SK-N-SH treated with all-trans-retinoic acid at 6 μM for 48 hours (cell line): Measurements from ENCODE around the gene GSTM3.

Experiments
- ARNTL ChIP-seq: fragments of 450-650 bp; formaldehyde crosslinking; IDR thresholded peaks from 2 replicates; pipeline ENCODE4 v1.5.0; 2020; ENCODE audit warnings: low read depth, mild to moderate bottlenecking, moderate library complexity, borderline replicate concordance
- BACH2 ChIP-seq: fragments of 250-450 bp; sonication (Bioruptor Pico); IDR thresholded peaks from 2 replicates; pipeline ENCODE4 v1.9.0; 2021; ENCODE audit warnings: mild to moderate bottlenecking, borderline replicate concordance
- CREB5 ChIP-seq: fragments of 250-450 bp; sonication (Bioruptor Pico); IDR thresholded peaks from 2 replicates; pipeline ENCODE4 v1.5.1; 2020; ENCODE audit warnings: low read depth, mild to moderate bottlenecking, moderate library complexity
- GLIS3 ChIP-seq: fragments of 250-450 bp; sonication (Bioruptor Pico); IDR thresholded peaks from 2 replicates; pipeline ENCODE4 v1.5.0; 2020; ENCODE audit warnings: mild to moderate bottlenecking, moderate library complexity
- OSR1 ChIP-seq: fragments of 250-450 bp; sonication (Bioruptor Pico); IDR thresholded peaks from 2 replicates; pipeline ENCODE4 v1.8.0; 2022; ENCODE audit warnings: moderate library complexity, mild to moderate bottlenecking, inconsistent platforms
- RARB ChIP-seq: fragments of 250-450 bp; sonication (Bioruptor Pico); IDR thresholded peaks from 2 replicates; pipeline ENCODE4 v1.8.0; 2021; ENCODE audit warnings: mild to moderate bottlenecking, moderate library complexity
- SNAI2 ChIP-seq: fragments of 250-450 bp; sonication (Bioruptor Pico); IDR thresholded peaks from 2 replicates; pipeline ENCODE4 v1.5.0; 2020; ENCODE audit warnings: mild to moderate bottlenecking, moderate library complexity
- TCF4 ChIP-seq: fragments of 250-450 bp; sonication (Bioruptor Pico); IDR thresholded peaks from 2 replicates; pipeline ENCODE4 v1.8.0; 2021; ENCODE audit warnings: mild to moderate bottlenecking, moderate library complexity, borderline replicate concordance
- ZFP30 ChIP-seq: fragments of 450-650 bp; formaldehyde crosslinking; IDR thresholded peaks from 2 replicates; pipeline ENCODE4 v1.5.0; 2022; ENCODE audit warnings: mild to moderate bottlenecking, moderate library complexity
- ZNF565 ChIP-seq: fragments of 450-650 bp; formaldehyde crosslinking; conservative IDR thresholded peaks from 2 replicates; pipeline ENCODE4 v1.5.0; 2020; ENCODE audit warnings: low read depth, mild to moderate bottlenecking, moderate library complexity
- ZNF8 ChIP-seq: fragments of 450-650 bp; formaldehyde crosslinking; IDR thresholded peaks from 2 replicates; pipeline ENCODE4 v1.5.0; 2020; ENCODE audit warnings: mild to moderate bottlenecking, moderate library complexity

GRCh38 chr1:109781806-109782205 is 41.0 kb upstream of the GSTM3 start:
- no peak for TF ChIP-seq SNAI2
- TF ChIP-seq CREB5: no peak
- no peak for TF ChIP-seq ZFP30 (CRISPR knock-in tag)
- no peak for TF ChIP-seq RARB (CRISPR knock-in tag)
- TF ChIP-seq GLIS3: no peak
- no peak for TF ChIP-seq BACH2 (CRISPR knock-in tag)
- TF ChIP-seq ZNF565: no peak
- no peak for TF ChIP-seq ZNF8 (CRISPR knock-in tag)
- no peak for TF ChIP-seq TCF4
- no peak for TF ChIP-seq OSR1
- TF ChIP-seq ARNTL (CRISPR knock-in tag): no peak
